HepG2 (cell line): ENCODE data around the gene TRMT112. TPM values are rescaled to one million over a fixed set of nuclear protein-coding genes. Genes with fewer than 3 reads are reported as not detected.

Experiments
- MTA1 ChIP-seq: sonication (generic); formaldehyde crosslinking; IDR thresholded peaks from 2 replicates; pipeline ENCODE4 v1.4.0; 2020; ENCODE audit warnings: missing genetic modification reagents, mild to moderate bottlenecking, borderline replicate concordance
- NFYB ChIP-seq: sonication (generic); formaldehyde crosslinking; IDR thresholded peaks from 2 replicates; pipeline ENCODE4 v1.4.0; 2020; ENCODE audit warnings: missing genetic modification reagents
- RFXAP ChIP-seq: sonication (generic); formaldehyde crosslinking; IDR thresholded peaks from 2 replicates; pipeline ENCODE4 v1.4.0; 2020; ENCODE audit warnings: missing genetic modification reagents, borderline replicate concordance
- SMARCE1 ChIP-seq: fragments of 450-650 bp; IDR thresholded peaks from 2 replicates; pipeline ENCODE4 v1.6.1; 2017; ENCODE audit warnings: borderline replicate concordance
- THYN1 ChIP-seq: sonication (generic); formaldehyde crosslinking; IDR thresholded peaks from 2 replicates; pipeline ENCODE4 v1.8.1; 2023; ENCODE audit warnings: low read depth, mild to moderate bottlenecking, moderate library complexity, missing genetic modification reagents, borderline replicate concordance
- polyA plus RNA-seq, 8 experiments: library from polyadenylated mRNA; depleted of rRNA in 3 of 8; stranded (reverse) in 7 of 8; unstranded in 1 of 8; fragments of >200 nt; fragmentation: Illumina TruSeq in 4 of 8; extraction: Trizol in 4 of 8; gene quantifications; 2 replicates each; pipeline versions ENCODE4 v1.2.1 to v1.2.3, GENCODE V29; 2011 to 2016; ENCODE audit warnings: low read depth in 4 of 8, missing spikeins in 1 of 8, mixed read lengths in 1 of 8; ENCODE audit not compliant: insufficient read depth in 1 of 8
- total RNA-seq, 5 experiments: library from RNA; depleted of rRNA; stranded (reverse); fragments of >200 nt; fragmentation: Illumina TruSeq; extraction: Trizol; gene quantifications; 2 replicates each; pipeline ENCODE4 v1.2.3, GENCODE V29; 2016; ENCODE audit warnings: low read depth in 1 of 5
- TF ChIP-seq, protein P1 (sequence below), 2 experiments: sonication (generic) in 1 of 2; formaldehyde crosslinking in 1 of 2; IDR thresholded peaks; 2 replicates each; pipeline versions ENCODE4 v1.4.0 to v1.6.1; 2018 to 2020; ENCODE audit warnings: missing genetic modification reagents in 2 of 2, borderline replicate concordance in 1 of 2, low read depth in 1 of 2, mild to moderate bottlenecking in 1 of 2, missing biosample characterization in 1 of 2
- TF ChIP-seq, protein P2 (sequence below): IDR thresholded peaks from 2 replicates; pipeline ENCODE4 v1.6.1; 2018; ENCODE audit warnings: missing genetic modification reagents, mild to moderate bottlenecking, missing compliant biosample characterization
- TF ChIP-seq, protein P3 (sequence below): sonication (generic); formaldehyde crosslinking; IDR thresholded peaks from 2 replicates; pipeline ENCODE4 v1.5.0; 2020; ENCODE audit warnings: missing genetic modification reagents
- TF ChIP-seq, protein P4 (sequence below): sonication (generic); formaldehyde crosslinking; IDR thresholded peaks from 2 replicates; pipeline ENCODE4 v1.4.0; 2020; ENCODE audit warnings: missing genetic modification reagents
- TF ChIP-seq, protein P5 (sequence below), 2 experiments: IDR thresholded peaks; 2 replicates each; pipeline ENCODE4 v1.6.1; 2011 to 2012; ENCODE audit warnings: low read length in 2 of 2, borderline replicate concordance in 1 of 2, low read depth in 1 of 2, mild to moderate bottlenecking in 1 of 2, moderate library complexity in 1 of 2
- TF ChIP-seq, protein P6 (sequence below): sonication (generic); formaldehyde crosslinking; IDR thresholded peaks from 2 replicates; pipeline ENCODE4 v1.9.0; 2021; ENCODE audit warnings: mild to moderate bottlenecking, missing genetic modification reagents

The TRMT112 gene
- total and polyA plus RNA-seq, 2 of the 13 experiments (the other 11 are each of a cell fraction or from before 2014, with no cell fraction given) = 186 to 409 TPM

DNA sequence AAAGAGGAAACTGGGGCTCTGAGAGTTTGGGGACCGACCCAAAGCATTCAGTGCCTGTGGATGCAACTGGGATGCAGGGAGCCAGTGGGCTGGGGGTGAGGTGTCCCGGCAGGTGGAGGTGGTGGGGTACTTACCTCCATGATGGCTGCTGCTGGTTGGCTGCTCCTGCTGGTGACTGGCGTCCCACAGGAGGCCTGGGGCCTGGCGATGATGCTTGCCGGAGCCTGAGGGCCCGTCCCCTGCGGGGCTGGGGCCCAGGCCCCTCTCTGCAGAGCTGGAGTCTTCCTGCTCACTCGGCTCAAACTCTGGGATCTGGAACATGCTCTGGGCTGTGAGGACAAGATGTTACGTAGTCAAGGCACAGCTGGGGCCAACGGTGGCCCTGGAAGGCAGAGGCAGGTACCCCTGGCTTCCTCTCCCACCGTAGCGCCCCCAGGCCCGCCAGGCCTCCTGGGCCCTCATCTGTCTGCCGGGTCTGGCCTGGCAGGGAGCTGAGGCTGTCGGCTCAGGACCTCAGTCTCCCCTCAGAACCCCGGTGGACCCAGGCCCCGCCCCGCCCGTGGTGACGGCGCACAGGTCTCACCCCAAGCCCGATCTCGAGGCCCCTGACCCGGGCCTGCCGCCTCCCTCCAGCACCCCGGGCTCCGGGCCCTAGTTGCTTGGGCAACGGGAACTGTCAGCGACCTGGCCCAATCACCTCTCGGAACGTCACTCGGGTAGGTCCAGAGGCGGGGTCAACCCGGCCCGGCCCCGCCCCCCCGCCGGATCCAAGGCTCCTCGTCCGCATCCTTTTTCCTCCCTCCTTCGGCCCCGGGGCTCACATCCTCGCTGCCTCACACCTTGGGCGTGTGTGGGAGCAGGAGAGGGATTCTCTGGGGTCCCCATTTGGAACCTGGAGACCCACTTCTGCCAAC lies 33.1 kb downstream of the TRMT112 start, which contains the start of gene BAD (continued):
- TF ChIP-seq, protein P1, sequence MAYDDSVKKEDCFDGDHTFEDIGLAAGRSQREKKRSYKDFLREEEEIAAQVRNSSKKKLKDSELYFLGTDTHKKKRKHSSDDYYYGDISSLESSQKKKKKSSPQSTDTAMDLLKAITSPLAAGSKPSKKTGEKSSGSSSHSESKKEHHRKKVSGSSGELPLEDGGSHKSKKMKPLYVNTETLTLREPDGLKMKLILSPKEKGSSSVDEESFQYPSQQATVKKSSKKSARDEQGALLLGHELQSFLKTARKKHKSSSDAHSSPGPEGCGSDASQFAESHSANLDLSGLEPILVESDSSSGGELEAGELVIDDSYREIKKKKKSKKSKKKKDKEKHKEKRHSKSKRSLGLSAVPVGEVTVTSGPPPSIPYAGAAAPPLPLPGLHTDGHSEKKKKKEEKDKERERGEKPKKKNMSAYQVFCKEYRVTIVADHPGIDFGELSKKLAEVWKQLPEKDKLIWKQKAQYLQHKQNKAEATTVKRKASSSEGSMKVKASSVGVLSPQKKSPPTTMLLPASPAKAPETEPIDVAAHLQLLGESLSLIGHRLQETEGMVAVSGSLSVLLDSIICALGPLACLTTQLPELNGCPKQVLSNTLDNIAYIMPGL (CRISPR knock-in tag; IDR thresholded peaks at IDR 0.05; ENCODE audit: borderline replicate concordance in 1 of 2, low read depth in 1 of 2) = 0 out of 4 replicates have a peak, but pooled peaks of 1 of the 2 experiments have one; percentile 30
- peak; percentile 85 for TF ChIP-seq NFYB
- TF ChIP-seq, protein P2, sequence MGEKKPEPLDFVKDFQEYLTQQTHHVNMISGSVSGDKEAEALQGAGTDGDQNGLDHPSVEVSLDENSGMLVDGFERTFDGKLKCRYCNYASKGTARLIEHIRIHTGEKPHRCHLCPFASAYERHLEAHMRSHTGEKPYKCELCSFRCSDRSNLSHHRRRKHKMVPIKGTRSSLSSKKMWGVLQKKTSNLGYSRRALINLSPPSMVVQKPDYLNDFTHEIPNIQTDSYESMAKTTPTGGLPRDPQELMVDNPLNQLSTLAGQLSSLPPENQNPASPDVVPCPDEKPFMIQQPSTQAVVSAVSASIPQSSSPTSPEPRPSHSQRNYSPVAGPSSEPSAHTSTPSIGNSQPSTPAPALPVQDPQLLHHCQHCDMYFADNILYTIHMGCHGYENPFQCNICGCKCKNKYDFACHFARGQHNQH (CRISPR knock-in tag) = no peak
- TF ChIP-seq MTA1 (CRISPR knock-in tag) = 0 out of 2 replicates have a peak, but pooled peaks have one; percentile 7
- TF ChIP-seq, protein P3, sequence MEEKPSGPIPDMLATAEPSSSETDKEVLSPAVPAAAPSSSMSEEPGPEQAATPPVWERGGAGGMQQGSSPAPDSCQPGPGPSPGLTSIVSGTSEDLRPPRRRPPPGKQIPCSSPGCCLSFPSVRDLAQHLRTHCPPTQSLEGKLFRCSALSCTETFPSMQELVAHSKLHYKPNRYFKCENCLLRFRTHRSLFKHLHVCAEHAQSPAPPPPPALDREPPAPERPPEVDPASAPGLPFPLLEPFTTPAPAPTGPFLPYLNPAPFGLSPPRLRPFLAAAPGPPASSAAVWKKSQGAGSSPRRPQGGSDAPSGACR (CRISPR knock-in tag) = peak; percentile 89
- TF ChIP-seq, protein P4, sequence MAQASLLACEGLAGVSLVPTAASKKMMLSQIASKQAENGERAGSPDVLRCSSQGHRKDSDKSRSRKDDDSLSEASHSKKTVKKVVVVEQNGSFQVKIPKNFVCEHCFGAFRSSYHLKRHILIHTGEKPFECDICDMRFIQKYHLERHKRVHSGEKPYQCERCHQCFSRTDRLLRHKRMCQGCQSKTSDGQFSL (CRISPR knock-in tag) = no peak
- TF ChIP-seq THYN1 = no peak
- no peak for TF ChIP-seq RFXAP (CRISPR knock-in tag)
- TF ChIP-seq, protein P5, sequence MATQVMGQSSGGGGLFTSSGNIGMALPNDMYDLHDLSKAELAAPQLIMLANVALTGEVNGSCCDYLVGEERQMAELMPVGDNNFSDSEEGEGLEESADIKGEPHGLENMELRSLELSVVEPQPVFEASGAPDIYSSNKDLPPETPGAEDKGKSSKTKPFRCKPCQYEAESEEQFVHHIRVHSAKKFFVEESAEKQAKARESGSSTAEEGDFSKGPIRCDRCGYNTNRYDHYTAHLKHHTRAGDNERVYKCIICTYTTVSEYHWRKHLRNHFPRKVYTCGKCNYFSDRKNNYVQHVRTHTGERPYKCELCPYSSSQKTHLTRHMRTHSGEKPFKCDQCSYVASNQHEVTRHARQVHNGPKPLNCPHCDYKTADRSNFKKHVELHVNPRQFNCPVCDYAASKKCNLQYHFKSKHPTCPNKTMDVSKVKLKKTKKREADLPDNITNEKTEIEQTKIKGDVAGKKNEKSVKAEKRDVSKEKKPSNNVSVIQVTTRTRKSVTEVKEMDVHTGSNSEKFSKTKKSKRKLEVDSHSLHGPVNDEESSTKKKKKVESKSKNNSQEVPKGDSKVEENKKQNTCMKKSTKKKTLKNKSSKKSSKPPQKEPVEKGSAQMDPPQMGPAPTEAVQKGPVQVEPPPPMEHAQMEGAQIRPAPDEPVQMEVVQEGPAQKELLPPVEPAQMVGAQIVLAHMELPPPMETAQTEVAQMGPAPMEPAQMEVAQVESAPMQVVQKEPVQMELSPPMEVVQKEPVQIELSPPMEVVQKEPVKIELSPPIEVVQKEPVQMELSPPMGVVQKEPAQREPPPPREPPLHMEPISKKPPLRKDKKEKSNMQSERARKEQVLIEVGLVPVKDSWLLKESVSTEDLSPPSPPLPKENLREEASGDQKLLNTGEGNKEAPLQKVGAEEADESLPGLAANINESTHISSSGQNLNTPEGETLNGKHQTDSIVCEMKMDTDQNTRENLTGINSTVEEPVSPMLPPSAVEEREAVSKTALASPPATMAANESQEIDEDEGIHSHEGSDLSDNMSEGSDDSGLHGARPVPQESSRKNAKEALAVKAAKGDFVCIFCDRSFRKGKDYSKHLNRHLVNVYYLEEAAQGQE (IDR thresholded peaks at IDR 0.05; ENCODE audit: borderline replicate concordance in 1 of 2, low read depth in 1 of 2, low read length in 2 of 2) = no peak
- TF ChIP-seq, protein P6, sequence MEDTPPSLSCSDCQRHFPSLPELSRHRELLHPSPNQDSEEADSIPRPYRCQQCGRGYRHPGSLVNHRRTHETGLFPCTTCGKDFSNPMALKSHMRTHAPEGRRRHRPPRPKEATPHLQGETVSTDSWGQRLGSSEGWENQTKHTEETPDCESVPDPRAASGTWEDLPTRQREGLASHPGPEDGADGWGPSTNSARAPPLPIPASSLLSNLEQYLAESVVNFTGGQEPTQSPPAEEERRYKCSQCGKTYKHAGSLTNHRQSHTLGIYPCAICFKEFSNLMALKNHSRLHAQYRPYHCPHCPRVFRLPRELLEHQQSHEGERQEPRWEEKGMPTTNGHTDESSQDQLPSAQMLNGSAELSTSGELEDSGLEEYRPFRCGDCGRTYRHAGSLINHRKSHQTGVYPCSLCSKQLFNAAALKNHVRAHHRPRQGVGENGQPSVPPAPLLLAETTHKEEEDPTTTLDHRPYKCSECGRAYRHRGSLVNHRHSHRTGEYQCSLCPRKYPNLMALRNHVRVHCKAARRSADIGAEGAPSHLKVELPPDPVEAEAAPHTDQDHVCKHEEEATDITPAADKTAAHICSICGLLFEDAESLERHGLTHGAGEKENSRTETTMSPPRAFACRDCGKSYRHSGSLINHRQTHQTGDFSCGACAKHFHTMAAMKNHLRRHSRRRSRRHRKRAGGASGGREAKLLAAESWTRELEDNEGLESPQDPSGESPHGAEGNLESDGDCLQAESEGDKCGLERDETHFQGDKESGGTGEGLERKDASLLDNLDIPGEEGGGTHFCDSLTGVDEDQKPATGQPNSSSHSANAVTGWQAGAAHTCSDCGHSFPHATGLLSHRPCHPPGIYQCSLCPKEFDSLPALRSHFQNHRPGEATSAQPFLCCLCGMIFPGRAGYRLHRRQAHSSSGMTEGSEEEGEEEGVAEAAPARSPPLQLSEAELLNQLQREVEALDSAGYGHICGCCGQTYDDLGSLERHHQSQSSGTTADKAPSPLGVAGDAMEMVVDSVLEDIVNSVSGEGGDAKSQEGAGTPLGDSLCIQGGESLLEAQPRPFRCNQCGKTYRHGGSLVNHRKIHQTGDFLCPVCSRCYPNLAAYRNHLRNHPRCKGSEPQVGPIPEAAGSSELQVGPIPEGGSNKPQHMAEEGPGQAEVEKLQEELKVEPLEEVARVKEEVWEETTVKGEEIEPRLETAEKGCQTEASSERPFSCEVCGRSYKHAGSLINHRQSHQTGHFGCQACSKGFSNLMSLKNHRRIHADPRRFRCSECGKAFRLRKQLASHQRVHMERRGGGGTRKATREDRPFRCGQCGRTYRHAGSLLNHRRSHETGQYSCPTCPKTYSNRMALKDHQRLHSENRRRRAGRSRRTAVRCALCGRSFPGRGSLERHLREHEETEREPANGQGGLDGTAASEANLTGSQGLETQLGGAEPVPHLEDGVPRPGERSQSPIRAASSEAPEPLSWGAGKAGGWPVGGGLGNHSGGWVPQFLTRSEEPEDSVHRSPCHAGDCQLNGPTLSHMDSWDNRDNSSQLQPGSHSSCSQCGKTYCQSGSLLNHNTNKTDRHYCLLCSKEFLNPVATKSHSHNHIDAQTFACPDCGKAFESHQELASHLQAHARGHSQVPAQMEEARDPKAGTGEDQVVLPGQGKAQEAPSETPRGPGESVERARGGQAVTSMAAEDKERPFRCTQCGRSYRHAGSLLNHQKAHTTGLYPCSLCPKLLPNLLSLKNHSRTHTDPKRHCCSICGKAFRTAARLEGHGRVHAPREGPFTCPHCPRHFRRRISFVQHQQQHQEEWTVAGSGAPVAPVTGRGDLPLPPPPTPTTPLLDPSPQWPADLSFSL = no peak
- TF ChIP-seq SMARCE1 = no peak
